B cell (primary cell): ENCODE data around the gene ZNF618. TPM values are rescaled to one million over a fixed set of nuclear protein-coding genes. Genes with fewer than 3 reads are reported as not detected.

Experiments used
- ATAC-seq: fragments of 200-7000 bp; cut with Tn5 transposase; one replicate; pipeline ENCODE4 v1.10.0; 2021; ENCODE audit warnings: low read depth, mild to moderate bottlenecking, moderate number of reproducible peaks, moderate library complexity
- CTCF ChIA-PET: fragments of 350-600 bp; sonication (Branson Sonifier 250); formaldehyde crosslinking; loops from one replicate; lab custom pipeline; 2021; ENCODE audit warnings: antibody characterized with exemption, inconsistent platforms; lab: Charles Lee
- POLR2A ChIA-PET: fragments of 350-600 bp; sonication (Branson Sonifier 250); formaldehyde crosslinking; loops from one replicate; lab custom pipeline; 2021; ENCODE audit warnings: antibody characterized with exemption; lab: Charles Lee
- DNase-seq: peaks from one replicate; pipeline ENCODE4 v3.0.0; 2013
- H2AFZ ChIP-seq: 2 replicates; pipeline ENCODE4 v1.6.1; 2012; ENCODE audit warnings: mild to moderate bottlenecking, low read depth, low read length; ENCODE audit not compliant: insufficient read depth, poor library complexity, severe bottlenecking
- H3K27ac ChIP-seq, 2 donors: 1 replicate in 1 of 2; 2 replicates in 1 of 2; pipeline ENCODE4 v1.5.1; 2012 to 2013; ENCODE audit warnings: low read length in 2 of 2, mild to moderate bottlenecking in 2 of 2, moderate library complexity in 1 of 2
- H3K27me3 ChIP-seq, 4 experiments: fragments of 200-600 bp in 1 of 4; sonication (generic) in 1 of 4; replicated peaks in 1 of 4; 1 replicate in 2 of 4; 2 replicates in 2 of 4; pipeline versions ENCODE4 v1.6.1 to v1.7.0; 2013 to 2016; ENCODE audit warnings: low read length in 3 of 4, mild to moderate bottlenecking in 2 of 4, mixed read lengths in 1 of 4, moderate library complexity in 1 of 4; ENCODE audit not compliant: insufficient read depth in 4 of 4, control insufficient read depth in 3 of 4; ENCODE audit errors: control extremely low read depth in 1 of 4
- H3K36me3 ChIP-seq, 2 experiments: replicated peaks in 1 of 2; 1 replicate in 1 of 2; 2 replicates in 1 of 2; pipeline versions ENCODE4 v1.6.1 to v1.7.1; 2013; ENCODE audit warnings: low read length in 1 of 2; ENCODE audit not compliant: insufficient read depth in 2 of 2, control insufficient read depth in 1 of 2; ENCODE audit errors: control extremely low read depth in 1 of 2, extremely low read depth in 1 of 2
- H3K4me1 ChIP-seq, 2 donors: fragments of 200-600 bp in 1 of 2; sonication (generic) in 1 of 2; 1 replicate in 1 of 2; 2 replicates in 1 of 2; pipeline versions ENCODE4 v1.5.1 to v1.6.1; 2013 to 2017; ENCODE audit warnings: low read length in 2 of 2; ENCODE audit not compliant: control insufficient read depth in 2 of 2, insufficient read depth in 2 of 2
- H3K4me2 ChIP-seq: replicated peaks from 2 replicates; pipeline ENCODE3; 2012; ENCODE audit warnings: mild to moderate bottlenecking, low read depth, low read length; ENCODE audit not compliant: poor library complexity, severe bottlenecking
- H3K4me3 ChIP-seq, 5 experiments: fragments of 200-600 bp in 1 of 5; sonication (generic) in 1 of 5; 1 replicate in 3 of 5; 2 replicates in 2 of 5; pipeline versions ENCODE4 v1.5.1 to v1.7.0; 2011 to 2016; ENCODE audit warnings: low read length in 4 of 5, mild to moderate bottlenecking in 4 of 5, low read depth in 2 of 5, control low read depth in 1 of 5, moderate library complexity in 1 of 5; ENCODE audit not compliant: insufficient read depth in 1 of 5; ENCODE audit errors: control extremely low read depth in 1 of 5, extremely low read depth in 1 of 5
- H3K79me2 ChIP-seq: fragments of 200-600 bp; sonication (generic); one replicate; pipeline ENCODE4 v1.6.0; 2016; ENCODE audit warnings: low read length; ENCODE audit not compliant: control insufficient read depth, insufficient read depth
- H3K9ac ChIP-seq: fragments of 200-600 bp; sonication (generic); 2 replicates; pipeline ENCODE4 v1.6.1; 2017; ENCODE audit warnings: mild to moderate bottlenecking, low read length, moderate library complexity
- H3K9me3 ChIP-seq, 3 donors: one replicate each; pipeline versions ENCODE4 v1.6.1 to v1.7.1; 2013; ENCODE audit warnings: low read length in 2 of 3; ENCODE audit not compliant: control insufficient read depth in 2 of 3, insufficient read depth in 1 of 3; ENCODE audit errors: control extremely low read depth in 1 of 3
- H4K20me1 ChIP-seq: 2 replicates; pipeline ENCODE4 v1.6.0; 2012; ENCODE audit warnings: mild to moderate bottlenecking, low read length; ENCODE audit not compliant: insufficient read depth, control insufficient read depth, poor library complexity, severe bottlenecking
- H3K27ac Mint-ChIP-seq: one replicate; pipeline ENCODE4 v1.8.0; 2021; ENCODE audit warnings: mixed read lengths
- H3K27me3 Mint-ChIP-seq: one replicate; pipeline ENCODE4 v1.8.0; 2021; ENCODE audit warnings: mixed read lengths
- H3K4me1 Mint-ChIP-seq: one replicate; pipeline ENCODE4 v1.8.0; 2021; ENCODE audit warnings: mixed read lengths
- H3K4me3 Mint-ChIP-seq: one replicate; pipeline ENCODE4 v1.8.0; 2021; ENCODE audit warnings: mixed read lengths
- H3K9me3 Mint-ChIP-seq: one replicate; pipeline ENCODE4 v1.8.0; 2022; ENCODE audit warnings: mixed read lengths; ENCODE audit not compliant: insufficient read depth
- CTCF ChIP-seq: fragments of 200-600 bp; IDR thresholded peaks from one replicate; pipeline ENCODE4 v1.8.0; 2022; ENCODE audit warnings: antibody characterized with exemption, mild to moderate bottlenecking
- EZH2 ChIP-seq: IDR thresholded peaks from 2 replicates; pipeline ENCODE4 v1.6.1; 2012; ENCODE audit warnings: borderline replicate concordance, low read depth, mild to moderate bottlenecking, moderate library complexity, low read length; ENCODE audit not compliant: insufficient read depth, poor library complexity, severe bottlenecking
- WGBS: methylation state at CpG from one replicate; pipeline ENCODE4 v1.1.5; 2013; ENCODE audit warnings: missing lambda C conversion rate; ENCODE audit not compliant: insufficient coverage; 5-methylcytosine and 5-hydroxymethylcytosine counted together
- intact Hi-C: fragments of 100-400 bp; cut with micrococcal nuclease; formaldehyde crosslinking; loops from one replicate; pipeline ENCODE4 v1.10.0; 2022
- polyA plus RNA-seq: library from polyadenylated mRNA; depleted of rRNA; stranded (reverse); fragments of >200 nt; gene quantifications from 2 replicates; pipeline ENCODE4 v1.2.3, GENCODE V29; 2012
- total RNA-seq, 2 donors: library from RNA; stranded (reverse); fragments of 120-200 nt in 1 of 2; gene quantifications; 1 replicate in 1 of 2; 2 replicates in 1 of 2; pipeline versions ENCODE4 v1.2.3 to v1.2.4, GENCODE V29; 2013 to 2022

ZNF618 gene
- total and polyA plus RNA-seq, 2 donors (not counting 1 experiment from before 2014, with no cell fraction given), result 1.4 to 2.5 TPM

DNA sequence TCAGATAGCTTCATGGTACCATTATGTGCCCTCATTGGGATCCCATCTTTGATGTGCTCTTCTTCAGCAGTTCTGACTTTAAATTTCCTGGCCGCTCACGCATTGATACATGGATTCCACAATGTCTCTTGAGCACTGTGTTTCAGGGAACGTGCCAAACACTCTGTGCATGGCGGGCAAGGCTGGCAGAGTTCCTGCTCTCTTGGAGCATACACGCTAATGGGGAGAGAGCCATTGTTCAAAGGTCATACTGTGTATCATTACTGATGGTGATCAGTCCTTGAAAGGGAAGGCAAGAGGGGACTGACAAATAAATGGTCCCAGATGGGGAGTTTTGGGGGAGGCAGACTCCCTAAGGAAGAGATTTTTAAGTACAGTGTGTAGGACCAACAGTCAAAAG lies 149.7 kb downstream of the ZNF618 start:
- no peaks in the 10 kb centered on the region for H3K4me1 ChIP-seq
- intact Hi-C loops, result no loop called here
- 92% methylated on average over 5 of the region's 5 CpGs for WGBS
- CTCF ChIA-PET, result no interaction called here
- no peak overlapping the region for H2AFZ ChIP-seq
- no peak overlapping the region for H3K4me3 ChIP-seq
- no peaks in the 10 kb centered on the region for H4K20me1 ChIP-seq
- ATAC-seq, result no peak
- no peaks in the 10 kb centered on the region for H3K27me3 Mint-ChIP-seq
- TF ChIP-seq EZH2 (no peak), CTCF (no peak)
- no peak overlapping the region for H3K27ac ChIP-seq
- H3K4me1 Mint-ChIP-seq, result no peaks in the 10 kb centered on the region
- H3K9ac ChIP-seq, result no peak overlapping the region
- H3K4me2 ChIP-seq, result no peak overlapping the region
- POLR2A ChIA-PET, result interaction anchor here (0.5 kb wide), 1 partner anchor 317 kb away, joined by 4 read pairs; no protein-coding TSS in a partner anchor
- H3K9me3 Mint-ChIP-seq, result peaks cover 15% of the 10 kb centered on the region
- H3K36me3 ChIP-seq, result no peaks in the 10 kb centered on the region
- H3K27me3 ChIP-seq, result no peaks in the 10 kb centered on the region
- H3K27ac Mint-ChIP-seq, result no peak overlapping the region
- peaks cover 4 to 7% (median 5%) of the 10 kb centered on the region in 3 donors for H3K9me3 ChIP-seq
- no peak for DNase-seq
- H3K79me2 ChIP-seq, result no peaks in the 10 kb centered on the region
- H3K4me3 Mint-ChIP-seq, result no peak overlapping the region

GRCh38 chr9:114026335-114026734 lies 150.2 kb downstream of the ZNF618 start:
- Histone ChIP-seq H2AFZ (no peak overlapping the region), H3K27me3 (no peaks in the 10 kb centered on the region), H3K9ac (no peak overlapping the region), H4K20me1 (no peaks in the 10 kb centered on the region), H3K4me2 (no peak overlapping the region), H3K27ac (no peak overlapping the region), H3K36me3 (no peaks in the 10 kb centered on the region), H3K9me3 (peaks cover 4 to 7% (median 5%) of the 10 kb centered on the region in 3 donors), H3K4me1 (no peaks in the 10 kb centered on the region), H3K4me3 (no peak overlapping the region), H3K79me2 (no peaks in the 10 kb centered on the region)
- intact Hi-C loops, result no loop called here
- CTCF ChIA-PET, result no interaction called here
- H3K4me1 Mint-ChIP-seq, result no peaks in the 10 kb centered on the region
- no peak overlapping the region for H3K27ac Mint-ChIP-seq
- DNase-seq (no peak), ATAC-seq (no peak)
- H3K9me3 Mint-ChIP-seq, result peaks cover 15% of the 10 kb centered on the region
- H3K4me3 Mint-ChIP-seq, result no peak overlapping the region
- 97% methylated on average over 3 of the region's 4 CpGs for WGBS
- TF ChIP-seq CTCF (no peak), EZH2 (no peak)
- POLR2A ChIA-PET, result no interaction called here
- no peaks in the 10 kb centered on the region for H3K27me3 Mint-ChIP-seq
